Cardiac fibroblast (primary cell): ENCODE data around the gene TEX54.

Source experiments
- DNase-seq, 2 donors: peaks; one replicate each; pipeline versions ENCODE4 v3.0.0 to v3.0.0-alpha.2; 2010; ENCODE audit warnings: low read depth in 2 of 2
- H3K4me3 ChIP-seq, 2 donors: replicated peaks in 1 of 2; 1 replicate in 1 of 2; 2 replicates in 1 of 2; pipeline ENCODE4 v1.5.1; 2011; ENCODE audit warnings: low read depth in 2 of 2, low read length in 2 of 2, mild to moderate bottlenecking in 2 of 2, moderate library complexity in 1 of 2
- TF ChIP-seq, protein P1 (sequence below): IDR thresholded peaks from one replicate; pipeline ENCODE4 v1.5.1; 2011; ENCODE audit warnings: low read depth, mild to moderate bottlenecking, low read length, inconsistent platforms

Gene TEX54

DNA sequence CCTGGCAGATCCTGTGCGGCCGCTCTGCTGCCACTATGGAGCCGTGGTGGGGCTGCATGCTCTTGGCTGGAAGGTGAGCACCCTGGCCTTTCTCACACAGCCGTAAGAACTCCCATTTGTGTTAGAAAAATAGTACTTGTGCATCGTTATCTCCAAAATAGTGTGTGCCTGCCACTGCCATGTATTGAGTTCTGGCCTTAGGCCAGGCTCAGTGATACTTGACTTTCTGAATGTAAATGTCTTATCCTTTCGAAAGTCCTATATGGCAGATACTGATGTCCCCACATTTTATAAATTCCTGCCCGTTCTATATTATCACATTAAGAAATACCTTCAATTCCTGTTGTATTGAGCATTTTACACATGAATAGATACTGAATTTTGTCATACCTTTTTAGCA lies 49.9 kb downstream of the TEX54 start:
- TF ChIP-seq, protein P1, sequence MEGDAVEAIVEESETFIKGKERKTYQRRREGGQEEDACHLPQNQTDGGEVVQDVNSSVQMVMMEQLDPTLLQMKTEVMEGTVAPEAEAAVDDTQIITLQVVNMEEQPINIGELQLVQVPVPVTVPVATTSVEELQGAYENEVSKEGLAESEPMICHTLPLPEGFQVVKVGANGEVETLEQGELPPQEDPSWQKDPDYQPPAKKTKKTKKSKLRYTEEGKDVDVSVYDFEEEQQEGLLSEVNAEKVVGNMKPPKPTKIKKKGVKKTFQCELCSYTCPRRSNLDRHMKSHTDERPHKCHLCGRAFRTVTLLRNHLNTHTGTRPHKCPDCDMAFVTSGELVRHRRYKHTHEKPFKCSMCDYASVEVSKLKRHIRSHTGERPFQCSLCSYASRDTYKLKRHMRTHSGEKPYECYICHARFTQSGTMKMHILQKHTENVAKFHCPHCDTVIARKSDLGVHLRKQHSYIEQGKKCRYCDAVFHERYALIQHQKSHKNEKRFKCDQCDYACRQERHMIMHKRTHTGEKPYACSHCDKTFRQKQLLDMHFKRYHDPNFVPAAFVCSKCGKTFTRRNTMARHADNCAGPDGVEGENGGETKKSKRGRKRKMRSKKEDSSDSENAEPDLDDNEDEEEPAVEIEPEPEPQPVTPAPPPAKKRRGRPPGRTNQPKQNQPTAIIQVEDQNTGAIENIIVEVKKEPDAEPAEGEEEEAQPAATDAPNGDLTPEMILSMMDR, result no peak
- DNase-seq, result no peak
- no peak overlapping the region for H3K4me3 ChIP-seq
